Measurements from ENCODE around the gene TBC1D9.

- TF ChIP-seq POLR2A (IDR thresholded peaks at IDR 0.05; ENCODE audit: low read length), result no peak
- no peak for TF ChIP-seq GATA1 (IDR thresholded peaks at IDR 0.05; ENCODE audit: low read depth, low read length)
Measured at GRCh38 chr4:140706276-140706625, 49.9 kb downstream of the TBC1D9 start.
